ENCODE results near the gene SIK1. TPM values are rescaled to one million over a fixed set of nuclear protein-coding genes. Genes with fewer than 3 reads are reported as not detected.
"Not testable (repeated sequence)": the region's sequence is repeated elsewhere in the genome, so short reads cannot be mapped to it uniquely, and the experiment has no call there.

SIK1 gene
- total and polyA plus RNA-seq, 2 donors (not counting 3 experiments of a cell fraction or from before 2014, with no cell fraction given), result 0.59 to 3.3 TPM

GRCh38 chr21:43382902-43383301, 44.0 kb downstream of the SIK1 start:
- H3K9me1 ChIP-seq (replicated peaks; ENCODE audit: control insufficient read depth, extremely low read depth, insufficient read depth, low read length); CTCF ChIA-PET; H3K36me3 ChIP-seq (ENCODE audit: control insufficient read depth in 2 of 2, extremely low read depth in 1 of 2, insufficient read depth in 2 of 2, low read length in 2 of 2); FAIRE-seq; H3K4me1 ChIP-seq (ENCODE audit: control insufficient read depth, extremely low read depth, insufficient read depth, low read length); BruUV-seq (replicated peaks); H3K4me2 ChIP-seq (ENCODE audit: insufficient read depth, low read length); POLR2A ChIA-PET; dilution Hi-C loops (cut with MboI; ENCODE audit: extremely low pct_ligation_motif_present, low sequenced_read_pairs); H3K27me3 ChIP-seq (ENCODE audit: control insufficient read depth in 2 of 2, insufficient read depth in 2 of 2, low read length in 2 of 2); H3K4me3 ChIP-seq (replicated peaks in 1 of 3; ENCODE audit: insufficient read depth in 1 of 3, low read depth in 1 of 3, low read length in 3 of 3); H3K79me2 ChIP-seq (ENCODE audit: control insufficient read depth, insufficient read depth, low read length); intact Hi-C loops (cut with micrococcal nuclease); H3K9me3 ChIP-seq (replicated peaks; ENCODE audit: control insufficient read depth, insufficient read depth, low read length); H2AFZ ChIP-seq (ENCODE audit: low read depth, low read length); H3K27ac ChIP-seq (ENCODE audit: insufficient read depth, low read depth, low read length); DNase-seq (ENCODE audit: low read depth, low spot score); H4K20me1 ChIP-seq (replicated peaks; ENCODE audit: control insufficient read depth, extremely low read depth, insufficient read depth, low read length); H3K9ac ChIP-seq (replicated peaks; ENCODE audit: extremely low read depth, insufficient read depth, low read length): not testable (repeated sequence)

GRCh38 chr21:43380852-43381533, 45.9 kb downstream of the SIK1 start:
- H3K9me3 ChIP-seq (replicated peaks; ENCODE audit: control insufficient read depth, insufficient read depth, low read length); BruUV-seq (replicated peaks); H3K36me3 ChIP-seq (ENCODE audit: control insufficient read depth in 2 of 2, extremely low read depth in 1 of 2, insufficient read depth in 2 of 2, low read length in 2 of 2); dilution Hi-C loops (cut with MboI; ENCODE audit: extremely low pct_ligation_motif_present, low sequenced_read_pairs); H2AFZ ChIP-seq (ENCODE audit: low read depth, low read length); H3K4me3 ChIP-seq (replicated peaks in 1 of 3; ENCODE audit: insufficient read depth in 1 of 3, low read depth in 1 of 3, low read length in 3 of 3); H3K4me1 ChIP-seq (ENCODE audit: control insufficient read depth, extremely low read depth, insufficient read depth, low read length); H3K27ac ChIP-seq (ENCODE audit: insufficient read depth, low read depth, low read length); POLR2A ChIA-PET; H3K27me3 ChIP-seq (ENCODE audit: control insufficient read depth in 2 of 2, insufficient read depth in 2 of 2, low read length in 2 of 2); H3K4me2 ChIP-seq (ENCODE audit: insufficient read depth, low read length); CTCF ChIA-PET; H3K79me2 ChIP-seq (ENCODE audit: control insufficient read depth, insufficient read depth, low read length); H3K9me1 ChIP-seq (replicated peaks; ENCODE audit: control insufficient read depth, extremely low read depth, insufficient read depth, low read length); DNase-seq (ENCODE audit: low read depth, low spot score); FAIRE-seq; H4K20me1 ChIP-seq (replicated peaks; ENCODE audit: control insufficient read depth, extremely low read depth, insufficient read depth, low read length); H3K9ac ChIP-seq (replicated peaks; ENCODE audit: extremely low read depth, insufficient read depth, low read length); intact Hi-C loops (cut with micrococcal nuclease): not testable (repeated sequence)

- BruUV-seq (replicated peaks); H3K36me3 ChIP-seq (ENCODE audit: control insufficient read depth in 2 of 2, extremely low read depth in 1 of 2, insufficient read depth in 2 of 2, low read length in 2 of 2); H3K9me1 ChIP-seq (replicated peaks; ENCODE audit: control insufficient read depth, extremely low read depth, insufficient read depth, low read length); POLR2A ChIA-PET; H3K27me3 ChIP-seq (ENCODE audit: control insufficient read depth in 2 of 2, insufficient read depth in 2 of 2, low read length in 2 of 2); H3K4me3 ChIP-seq (replicated peaks in 1 of 3; ENCODE audit: insufficient read depth in 1 of 3, low read depth in 1 of 3, low read length in 3 of 3); H3K27ac ChIP-seq (ENCODE audit: insufficient read depth, low read depth, low read length); intact Hi-C loops (cut with micrococcal nuclease); H2AFZ ChIP-seq (ENCODE audit: low read depth, low read length); FAIRE-seq; dilution Hi-C loops (cut with MboI; ENCODE audit: extremely low pct_ligation_motif_present, low sequenced_read_pairs); H4K20me1 ChIP-seq (replicated peaks; ENCODE audit: control insufficient read depth, extremely low read depth, insufficient read depth, low read length); H3K9ac ChIP-seq (replicated peaks; ENCODE audit: extremely low read depth, insufficient read depth, low read length); H3K9me3 ChIP-seq (replicated peaks; ENCODE audit: control insufficient read depth, insufficient read depth, low read length); H3K4me2 ChIP-seq (ENCODE audit: insufficient read depth, low read length); CTCF ChIA-PET; DNase-seq (ENCODE audit: low read depth, low spot score); H3K79me2 ChIP-seq (ENCODE audit: control insufficient read depth, insufficient read depth, low read length); H3K4me1 ChIP-seq (ENCODE audit: control insufficient read depth, extremely low read depth, insufficient read depth, low read length): not testable (repeated sequence)
These were observed 46.6 kb downstream of the SIK1 start for GRCh38 chr21:43380337-43380736.

- H3K4me3 ChIP-seq (replicated peaks in 1 of 3; ENCODE audit: insufficient read depth in 1 of 3, low read depth in 1 of 3, low read length in 3 of 3); H3K36me3 ChIP-seq (ENCODE audit: control insufficient read depth in 2 of 2, extremely low read depth in 1 of 2, insufficient read depth in 2 of 2, low read length in 2 of 2); intact Hi-C loops (cut with micrococcal nuclease); FAIRE-seq; CTCF ChIA-PET; H4K20me1 ChIP-seq (replicated peaks; ENCODE audit: control insufficient read depth, extremely low read depth, insufficient read depth, low read length); H2AFZ ChIP-seq (ENCODE audit: low read depth, low read length); H3K27ac ChIP-seq (ENCODE audit: insufficient read depth, low read depth, low read length); POLR2A ChIA-PET; H3K4me2 ChIP-seq (ENCODE audit: insufficient read depth, low read length); H3K27me3 ChIP-seq (ENCODE audit: control insufficient read depth in 2 of 2, insufficient read depth in 2 of 2, low read length in 2 of 2); H3K9ac ChIP-seq (replicated peaks; ENCODE audit: extremely low read depth, insufficient read depth, low read length); H3K4me1 ChIP-seq (ENCODE audit: control insufficient read depth, extremely low read depth, insufficient read depth, low read length); H3K79me2 ChIP-seq (ENCODE audit: control insufficient read depth, insufficient read depth, low read length); H3K9me1 ChIP-seq (replicated peaks; ENCODE audit: control insufficient read depth, extremely low read depth, insufficient read depth, low read length); H3K9me3 ChIP-seq (replicated peaks; ENCODE audit: control insufficient read depth, insufficient read depth, low read length); BruUV-seq (replicated peaks); DNase-seq (ENCODE audit: low read depth, low spot score); dilution Hi-C loops (cut with MboI; ENCODE audit: extremely low pct_ligation_motif_present, low sequenced_read_pairs): not testable (repeated sequence)
These were observed 47.3 kb downstream of the SIK1 start for GRCh38 chr21:43379626-43380122.

Data from endothelial cell of umbilical vein (primary cell).